H4 (cell line): Measurements from ENCODE around the gene NFATC2. TPM values are rescaled to one million over a fixed set of nuclear protein-coding genes. Genes with fewer than 3 reads are reported as not detected.

ENCODE experiments used
- DNase-seq: peaks from one replicate; pipeline ENCODE4 v3.0.0-alpha.2; 2015; ENCODE audit warnings: low spot score
- total RNA-seq: library from RNA; depleted of rRNA; stranded (reverse); fragments of >200 nt; shearing (Covaris generic); gene quantifications from 2 replicates; pipeline ENCODE4 v1.2.3, GENCODE V29; 2014

NFATC2 gene
- total RNA-seq, 1 experiment from 2014 or later, result 0.23 TPM

GRCh38 chr20:51429696-51430095 lies 112.8 kb downstream of the NFATC2 start:
- DNase-seq, result no peak

- no peak for DNase-seq
Observed at GRCh38 chr20:51429144-51429482, 113.4 kb downstream of the NFATC2 start.

- DNase-seq, result no peak
Observed at GRCh38 chr20:51428401-51429143, 113.9 kb downstream of the NFATC2 start.

- DNase-seq, result no peak
Observed at GRCh38 chr20:51427651-51428291, 114.7 kb downstream of the NFATC2 start.

- DNase-seq, result no peak
Observed at GRCh38 chr20:51426718-51427650, 115.5 kb downstream of the NFATC2 start.

- no peak for DNase-seq
Observed at GRCh38 chr20:51425347-51426106, 117.0 kb downstream of the NFATC2 start.

- no peak for DNase-seq
Observed at GRCh38 chr20:51424270-51425117, 118.0 kb downstream of the NFATC2 start.

GRCh38 chr20:51423810-51424209 lies 118.7 kb downstream of the NFATC2 start:
- DNase-seq, result no peak

GRCh38 chr20:51423290-51423667 lies 119.2 kb downstream of the NFATC2 start:
- no peak for DNase-seq

- DNase-seq, result no peak
Observed at GRCh38 chr20:51422514-51423289, 119.8 kb downstream of the NFATC2 start.

- DNase-seq, result no peak
Observed at GRCh38 chr20:51420805-51421204, 121.7 kb downstream of the NFATC2 start.

GRCh38 chr20:51420111-51420510 lies 122.4 kb downstream of the NFATC2 start:
- no peak for DNase-seq

- no peak for DNase-seq
Observed at GRCh38 chr20:51419646-51420045, 122.9 kb downstream of the NFATC2 start.

GRCh38 chr20:51419231-51419630 lies 123.3 kb downstream of the NFATC2 start:
- DNase-seq, result no peak

GRCh38 chr20:51418137-51418529 lies 124.4 kb downstream of the NFATC2 start:
- DNase-seq, result no peak

- no peak for DNase-seq
Observed at GRCh38 chr20:51417250-51418136, 125.0 kb downstream of the NFATC2 start.

GRCh38 chr20:51416532-51417249 lies 125.8 kb downstream of the NFATC2 start:
- DNase-seq, result no peak

- DNase-seq, result no peak
Observed at GRCh38 chr20:51413857-51414256, 128.7 kb downstream of the NFATC2 start.
